COLO668 (cell line): ENCODE results near the gene MYO16.
"Not testable (repeated sequence)": the region's sequence is repeated elsewhere in the genome, so short reads cannot be mapped to it uniquely, and the experiment has no call there.

ENCODE experiments used
- DNase-seq: peaks from one replicate; lab custom pipeline; 2025; ENCODE audit not compliant: unreplicated experiment; lab: John Stamatoyannopoulos, UW

The MYO16 gene

GRCh38 chr13:108964606-108965005 is 335.2 kb downstream of the MYO16 start:
- DNase-seq = no peak

- DNase-seq = no peak
Observed at GRCh38 chr13:108967371-108967770, 338.0 kb downstream of the MYO16 start.

- DNase-seq = no peak
Observed at GRCh38 chr13:108968566-108968965, 339.2 kb downstream of the MYO16 start.

- no peak for DNase-seq
Observed at GRCh38 chr13:108974686-108975085, 345.3 kb downstream of the MYO16 start.

DNA sequence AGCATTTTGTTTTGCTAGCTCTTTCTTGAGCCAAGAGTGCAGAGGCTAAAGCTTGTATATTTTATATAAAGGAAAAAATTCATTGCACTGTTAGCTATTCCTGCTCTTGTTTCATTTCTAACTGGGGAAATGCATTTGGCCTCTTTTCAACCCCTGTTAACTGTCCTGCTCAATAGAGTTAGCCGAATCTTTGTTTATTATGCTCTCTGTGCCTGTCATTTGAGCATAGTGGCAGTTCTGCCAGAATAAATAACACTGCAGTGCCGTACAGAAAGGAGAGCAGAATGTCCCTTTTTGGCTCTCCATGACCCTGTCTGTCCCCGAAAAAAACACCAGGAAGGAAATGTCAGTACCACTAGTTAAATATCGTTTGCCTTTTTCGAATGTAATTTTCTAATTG is 350.8 kb downstream of the MYO16 start:
- no peak for DNase-seq

- DNase-seq = no peak
Observed at GRCh38 chr13:108981407-108981806, 352.0 kb downstream of the MYO16 start.

- no peak for DNase-seq
Observed at GRCh38 chr13:108983273-108983672, 353.9 kb downstream of the MYO16 start.

GRCh38 chr13:108984251-108984920 is 355.0 kb downstream of the MYO16 start:
- DNase-seq = no peak

- DNase-seq = no peak
Observed at GRCh38 chr13:108985166-108985565, 355.8 kb downstream of the MYO16 start.

GRCh38 chr13:108987517-108987916 is 358.1 kb downstream of the MYO16 start:
- DNase-seq = no peak

- no peak for DNase-seq
Observed at GRCh38 chr13:108987944-108988343, 358.5 kb downstream of the MYO16 start.

DNA sequence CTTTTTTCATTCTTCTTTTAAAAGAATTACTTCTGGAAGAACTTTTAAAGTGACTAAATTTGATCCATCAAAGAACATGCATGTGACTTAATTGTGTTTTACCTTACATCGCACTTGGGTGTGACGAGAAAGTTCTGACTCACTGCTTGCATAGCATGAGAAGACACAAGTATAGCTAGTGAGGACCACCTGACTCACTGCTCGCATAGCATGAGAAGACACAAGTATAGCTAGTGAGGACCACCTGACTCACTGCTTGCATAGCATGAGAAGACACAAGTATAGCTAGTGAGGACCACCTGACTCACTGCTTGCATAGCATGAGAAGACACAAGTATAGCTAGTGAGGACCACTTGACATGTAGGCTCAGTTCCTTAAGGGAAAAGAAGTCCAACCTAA is 362.0 kb downstream of the MYO16 start:
- not testable (repeated sequence) for DNase-seq

DNA sequence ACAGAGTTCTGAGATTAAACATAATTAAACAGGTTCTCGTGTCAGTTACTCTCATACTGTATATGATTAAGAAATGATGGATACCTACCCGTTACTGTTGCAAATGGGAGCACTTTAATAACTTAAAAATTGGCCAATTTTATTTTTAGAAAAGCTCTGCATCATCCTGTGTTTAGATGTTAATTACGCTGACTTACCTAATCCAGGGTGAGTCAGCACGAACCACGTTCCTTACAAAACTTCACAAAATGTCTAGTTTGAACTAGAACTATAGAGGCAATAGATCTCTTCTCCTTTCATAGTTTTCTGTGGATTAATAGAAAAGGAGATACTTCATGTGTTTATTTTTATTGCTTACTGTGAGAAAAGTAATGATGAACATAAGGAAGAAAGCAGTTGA is 363.9 kb downstream of the MYO16 start:
- DNase-seq = no peak

DNA sequence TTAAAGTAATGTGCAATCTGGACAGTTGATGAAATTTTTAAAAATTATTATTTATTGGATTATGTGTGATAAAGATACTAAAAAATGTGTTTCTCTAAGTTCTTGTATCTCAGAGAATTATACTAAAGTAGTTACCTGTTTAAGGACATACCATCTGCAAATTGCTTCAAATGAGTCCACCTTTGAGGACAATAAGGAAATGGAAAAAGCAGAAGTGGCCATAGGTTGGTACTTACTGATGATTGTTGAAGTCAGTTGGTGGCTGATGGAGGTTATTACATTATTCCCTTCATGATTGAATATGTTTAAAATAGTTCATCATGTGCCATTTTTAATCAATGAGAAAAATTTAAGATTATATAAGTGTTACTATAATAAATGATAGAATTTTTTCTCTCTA is 367.0 kb downstream of the MYO16 start:
- DNase-seq = no peak

- DNase-seq = no peak
Observed at GRCh38 chr13:109000207-109000606, 370.8 kb downstream of the MYO16 start.

- no peak for DNase-seq
Observed at GRCh38 chr13:109002934-109003333, 373.5 kb downstream of the MYO16 start.

DNA sequence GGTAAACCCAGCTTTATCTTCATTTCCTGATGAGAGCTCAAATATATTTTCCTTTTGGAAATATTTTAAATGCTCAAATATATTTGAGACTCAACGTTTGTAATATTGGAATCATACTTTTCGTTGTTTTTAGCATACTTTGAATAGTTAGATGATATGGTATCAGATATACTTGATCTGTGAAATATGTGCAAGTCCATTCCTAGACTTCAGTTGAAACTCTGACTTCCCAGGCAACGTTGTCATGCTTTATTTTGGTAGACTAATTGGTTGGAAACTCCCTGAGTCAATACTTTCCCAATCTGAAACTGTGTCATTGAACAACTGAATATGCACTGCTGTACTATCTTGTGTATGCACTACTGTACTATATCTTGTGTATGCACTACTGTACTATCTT is 378.5 kb downstream of the MYO16 start:
- DNase-seq = no peak

- DNase-seq = no peak
Observed at GRCh38 chr13:109009756-109010155, 380.3 kb downstream of the MYO16 start.

DNA sequence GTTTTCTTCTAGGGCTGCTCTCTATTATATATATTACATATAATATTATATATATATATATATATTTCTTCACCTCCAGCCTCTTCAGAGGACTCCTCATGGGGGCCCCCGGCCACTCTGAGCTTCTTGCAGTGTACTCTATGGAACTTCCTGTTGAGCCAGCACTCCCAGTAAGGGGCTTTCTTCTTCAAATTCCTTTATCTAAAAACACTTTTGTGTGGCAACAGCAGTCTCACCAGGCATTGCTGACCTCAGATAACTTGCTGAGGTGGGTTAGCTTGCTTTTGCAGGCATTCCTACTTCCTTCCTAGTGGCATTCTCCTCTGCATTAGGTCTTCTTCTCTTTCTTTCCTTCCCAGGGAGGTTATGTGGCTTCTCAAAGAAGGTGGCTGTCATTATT is 381.5 kb downstream of the MYO16 start:
- DNase-seq = no peak

- DNase-seq = no peak
Observed at GRCh38 chr13:109012115-109012514, 382.7 kb downstream of the MYO16 start.

DNA sequence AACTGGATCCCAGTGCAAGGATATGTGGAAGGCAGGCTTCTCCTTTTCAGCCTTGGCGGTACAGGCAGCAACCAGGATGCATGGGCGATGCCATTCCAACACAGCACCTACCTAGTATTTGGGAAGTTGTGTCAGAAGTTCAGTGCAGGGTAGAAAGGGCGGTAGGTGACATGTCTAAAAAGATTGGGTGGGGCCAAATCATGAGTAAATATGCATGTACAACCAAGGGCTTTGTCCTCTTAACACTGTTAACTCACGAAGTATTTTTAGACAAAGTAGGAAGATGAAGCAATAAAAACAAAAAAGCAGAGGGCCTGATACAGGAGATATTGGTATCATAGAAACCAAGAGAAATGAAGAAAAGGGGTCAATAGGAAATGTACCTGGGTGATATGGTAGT is 392.1 kb downstream of the MYO16 start:
- DNase-seq = no peak

- DNase-seq = no peak
Observed at GRCh38 chr13:109024611-109025010, 395.2 kb downstream of the MYO16 start.

- DNase-seq = no peak
Observed at GRCh38 chr13:109026266-109026665, 396.9 kb downstream of the MYO16 start.
